Activated naive CD4-positive, alpha-beta T cell treated with anti-CD3 and anti-CD28 coated beads, Interleukin-2, amount 50 U/mL, for 72 hours (primary cell): ENCODE data around the gene TDRD7. TPM values are rescaled to one million over a fixed set of nuclear protein-coding genes. Genes with fewer than 3 reads are reported as not detected.

Source experiments
- ATAC-seq, 2 donors: fragments of 150-1000 bp; cut with Tn5 transposase; 2 replicates each; pipeline ENCODE4 v1.10.0; 2021; ENCODE audit warnings: mild to moderate bottlenecking in 2 of 2, moderate library complexity in 2 of 2
- DNase-seq, 2 donors: peaks; one replicate each; pipeline ENCODE4 v3.0.0; 2021 to 2022; ENCODE audit warnings: low spot score in 2 of 2
- H3K27ac Mint-ChIP-seq, 2 donors: one replicate each; pipeline ENCODE4 v1.8.0; 2022; ENCODE audit warnings: mild to moderate bottlenecking in 2 of 2, mixed read lengths in 2 of 2
- H3K36me3 Mint-ChIP-seq, 2 donors: one replicate each; pipeline ENCODE4 v1.8.0; 2022; ENCODE audit warnings: mixed read lengths in 2 of 2
- H3K9me3 Mint-ChIP-seq, 2 donors: one replicate each; pipeline ENCODE4 v1.8.0; 2022; ENCODE audit warnings: mixed read lengths in 2 of 2
- total RNA-seq, 2 donors: library from RNA; stranded (reverse); gene quantifications; one replicate each; pipeline ENCODE4 v1.2.3, GENCODE V29; 2022

Gene TDRD7, protein sequence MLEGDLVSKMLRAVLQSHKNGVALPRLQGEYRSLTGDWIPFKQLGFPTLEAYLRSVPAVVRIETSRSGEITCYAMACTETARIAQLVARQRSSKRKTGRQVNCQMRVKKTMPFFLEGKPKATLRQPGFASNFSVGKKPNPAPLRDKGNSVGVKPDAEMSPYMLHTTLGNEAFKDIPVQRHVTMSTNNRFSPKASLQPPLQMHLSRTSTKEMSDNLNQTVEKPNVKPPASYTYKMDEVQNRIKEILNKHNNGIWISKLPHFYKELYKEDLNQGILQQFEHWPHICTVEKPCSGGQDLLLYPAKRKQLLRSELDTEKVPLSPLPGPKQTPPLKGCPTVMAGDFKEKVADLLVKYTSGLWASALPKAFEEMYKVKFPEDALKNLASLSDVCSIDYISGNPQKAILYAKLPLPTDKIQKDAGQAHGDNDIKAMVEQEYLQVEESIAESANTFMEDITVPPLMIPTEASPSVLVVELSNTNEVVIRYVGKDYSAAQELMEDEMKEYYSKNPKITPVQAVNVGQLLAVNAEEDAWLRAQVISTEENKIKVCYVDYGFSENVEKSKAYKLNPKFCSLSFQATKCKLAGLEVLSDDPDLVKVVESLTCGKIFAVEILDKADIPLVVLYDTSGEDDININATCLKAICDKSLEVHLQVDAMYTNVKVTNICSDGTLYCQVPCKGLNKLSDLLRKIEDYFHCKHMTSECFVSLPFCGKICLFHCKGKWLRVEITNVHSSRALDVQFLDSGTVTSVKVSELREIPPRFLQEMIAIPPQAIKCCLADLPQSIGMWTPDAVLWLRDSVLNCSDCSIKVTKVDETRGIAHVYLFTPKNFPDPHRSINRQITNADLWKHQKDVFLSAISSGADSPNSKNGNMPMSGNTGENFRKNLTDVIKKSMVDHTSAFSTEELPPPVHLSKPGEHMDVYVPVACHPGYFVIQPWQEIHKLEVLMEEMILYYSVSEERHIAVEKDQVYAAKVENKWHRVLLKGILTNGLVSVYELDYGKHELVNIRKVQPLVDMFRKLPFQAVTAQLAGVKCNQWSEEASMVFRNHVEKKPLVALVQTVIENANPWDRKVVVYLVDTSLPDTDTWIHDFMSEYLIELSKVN
- total RNA-seq: 10 to 100 TPM in 1 of 2 donors, 1 to 10 TPM in 1; 5.0 to 12.2 TPM

- DNase-seq: peak; percentile 92 to 93
- Mint-ChIP-seq H3K9me3 (no peaks in the 10 kb centered on the region), H3K27ac (peak within 1 kb of the TSS; percentile 72 to 85), H3K36me3 (no peaks in the 10 kb centered on the region)
- ATAC-seq: peak; percentile 85 to 88
These were observed at the start of gene TDRD7 for GRCh38 chr9:97411789-97412625. TDRD7 (plus strand) TSS chr9:97412096; CDS start chr9:97428466, 16,370 bp downstream.

DNA sequence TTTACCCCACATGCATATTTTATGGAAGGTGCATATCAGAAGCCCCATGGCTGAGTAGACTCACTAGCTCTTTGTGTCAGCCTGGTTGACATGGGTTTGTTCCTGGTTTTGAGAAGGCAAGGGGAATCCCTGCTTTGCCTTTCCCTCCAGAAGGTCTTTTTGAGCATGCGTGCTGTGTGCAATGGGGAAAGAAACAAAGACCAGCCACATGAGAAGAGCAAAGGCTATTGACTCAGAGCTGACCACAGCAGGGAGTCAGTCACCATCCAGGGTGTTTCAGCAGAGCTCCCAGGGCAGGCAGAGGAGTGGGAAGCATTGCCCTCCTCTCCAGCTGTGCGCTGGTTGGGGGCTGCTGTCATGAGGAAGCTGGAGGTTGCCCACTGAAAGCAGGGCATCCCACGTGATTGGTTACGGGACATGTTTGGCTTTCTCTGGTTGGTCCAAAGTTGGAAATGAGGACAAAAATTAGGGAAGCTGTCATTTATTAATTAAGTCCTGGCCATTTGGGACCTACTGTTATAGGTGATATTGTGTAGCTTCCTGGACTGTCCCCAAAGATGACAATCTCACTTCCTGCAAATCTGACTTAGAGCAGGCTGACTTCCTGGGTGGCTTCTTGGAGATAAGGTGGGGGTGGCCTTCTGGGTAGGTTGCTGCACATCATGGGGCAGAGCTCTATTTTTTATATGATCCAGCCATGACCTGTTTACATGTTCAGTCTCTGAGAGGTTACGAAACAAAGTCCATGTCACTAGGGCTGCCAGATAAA, 48.9 kb upstream of the TDRD7 start:
- Mint-ChIP-seq H3K27ac (peak overlapping the region in 1 of 2 donors; percentile 60), H3K9me3 (no peaks in the 10 kb centered on the region), H3K36me3 (peaks cover 0 to 10% of the 10 kb centered on the region in 2 donors)
- ATAC-seq: peak in 1 of 2 donors; percentile 85
- no peak for DNase-seq

DNA sequence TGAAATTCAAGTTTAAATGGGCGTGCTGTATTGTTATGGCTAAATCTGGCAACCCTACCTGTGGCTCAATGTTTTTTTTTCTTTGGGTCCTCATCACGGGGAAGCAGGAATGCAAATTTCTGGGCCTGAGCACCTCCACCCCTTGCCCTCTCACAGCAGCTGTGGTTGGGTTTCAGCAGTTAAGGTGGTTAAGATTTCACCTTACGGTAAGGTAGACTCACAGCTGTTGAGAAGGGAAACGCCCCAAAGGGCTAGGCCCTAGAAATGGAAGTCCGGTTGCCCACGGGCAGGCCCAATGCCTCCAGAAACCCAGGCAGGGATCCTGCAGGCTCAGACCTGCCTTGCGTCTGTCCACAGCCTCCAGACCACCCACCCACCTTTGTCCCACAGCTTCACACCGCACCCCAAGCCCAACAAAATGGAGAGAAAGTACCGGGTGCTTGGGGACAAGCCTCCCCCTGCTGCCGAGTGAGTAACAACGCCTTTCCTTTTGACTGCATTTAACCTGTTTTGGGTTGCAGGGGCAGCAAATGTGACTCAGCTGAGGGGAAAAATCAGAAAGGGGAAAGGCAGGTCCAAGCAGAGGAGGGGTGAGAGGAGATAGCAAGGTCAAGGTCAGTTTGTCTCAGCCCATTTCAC, 48.1 kb upstream of the TDRD7 start:
- no peak for DNase-seq
- peak overlapping the region in 1 of 2 donors; percentile 70 for H3K27ac Mint-ChIP-seq
- peak in 1 of 2 donors; percentile 5 for ATAC-seq
- H3K9me3 Mint-ChIP-seq: peaks cover 3 to 4% of the 10 kb centered on the region in 2 donors
- H3K36me3 Mint-ChIP-seq: peaks cover 0 to 15% of the 10 kb centered on the region in 2 donors

- ATAC-seq (no peak), DNase-seq (no peak)
- Mint-ChIP-seq H3K9me3 (peaks cover 9 to 12% of the 10 kb centered on the region in 2 donors), H3K36me3 (peaks cover 4 to 18% of the 10 kb centered on the region in 2 donors), H3K27ac (peak overlapping the region in 1 of 2 donors; percentile 69)
These were observed 47.0 kb upstream of the TDRD7 start for GRCh38 chr9:97364769-97365490.

- Mint-ChIP-seq H3K36me3 (peaks cover 11 to 18% of the 10 kb centered on the region in 2 donors), H3K9me3 (peaks cover 9 to 13% of the 10 kb centered on the region in 2 donors), H3K27ac (peak overlapping the region in 1 of 2 donors; percentile 69)
- ATAC-seq (no peak), DNase-seq (no peak)
These were observed 46.3 kb upstream of the TDRD7 start for GRCh38 chr9:97365634-97366033.

GRCh38 chr9:97366476-97366875, 45.4 kb upstream of the TDRD7 start:
- no peak overlapping the region for H3K27ac Mint-ChIP-seq
- peaks cover 9 to 13% of the 10 kb centered on the region in 2 donors for H3K9me3 Mint-ChIP-seq
- H3K36me3 Mint-ChIP-seq: peaks cover 16 to 22% of the 10 kb centered on the region in 2 donors
- ATAC-seq (no peak), DNase-seq (no peak)

DNA sequence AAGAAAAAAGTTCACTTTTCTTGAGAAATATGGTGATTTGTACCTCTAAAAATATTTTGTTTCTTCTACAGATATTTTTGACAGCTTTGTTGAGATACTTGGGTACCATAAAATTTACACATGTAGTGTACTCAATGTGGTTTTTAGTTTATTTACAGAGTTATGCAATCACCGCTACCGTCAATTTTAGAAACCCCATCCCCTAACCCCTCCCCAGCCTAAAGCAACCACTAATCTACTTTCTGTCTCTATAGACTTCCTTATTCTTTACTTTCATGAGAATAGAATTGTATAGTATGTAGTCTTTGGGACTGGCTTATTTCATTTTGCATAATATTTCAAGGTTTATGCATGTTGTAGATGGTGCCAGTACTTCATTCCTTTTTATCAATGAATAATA, 45.0 kb upstream of the TDRD7 start:
- DNase-seq (no peak), ATAC-seq (no peak)
- Mint-ChIP-seq H3K27ac (no peak overlapping the region), H3K36me3 (peaks cover 16 to 23% of the 10 kb centered on the region in 2 donors), H3K9me3 (peaks cover 9 to 13% of the 10 kb centered on the region in 2 donors)

DNA sequence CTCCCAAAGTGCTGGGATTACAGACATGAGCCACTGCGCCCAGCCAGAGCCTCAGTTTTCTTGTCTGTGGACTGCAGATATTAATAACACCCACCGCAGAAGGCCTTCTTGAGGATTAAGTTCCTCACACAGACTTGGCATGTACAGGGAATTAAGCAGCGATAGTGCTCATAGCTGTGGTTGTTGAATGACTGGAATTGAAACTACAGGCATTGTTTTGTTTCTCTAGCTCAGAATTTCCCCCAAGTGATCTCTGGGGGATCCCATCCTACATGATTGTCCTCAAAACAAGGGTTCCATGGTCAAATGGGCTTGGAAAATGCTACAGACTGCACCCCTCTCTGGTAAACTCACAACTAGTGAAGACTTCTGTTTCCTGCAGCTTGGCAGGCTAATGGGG, 44.2 kb upstream of the TDRD7 start:
- ATAC-seq (peak in 1 of 2 donors; percentile 61), DNase-seq (no peak)
- no peak overlapping the region for H3K27ac Mint-ChIP-seq
- H3K36me3 Mint-ChIP-seq: peaks cover 16 to 23% of the 10 kb centered on the region in 2 donors
- peaks cover 9 to 13% of the 10 kb centered on the region in 2 donors for H3K9me3 Mint-ChIP-seq

DNA sequence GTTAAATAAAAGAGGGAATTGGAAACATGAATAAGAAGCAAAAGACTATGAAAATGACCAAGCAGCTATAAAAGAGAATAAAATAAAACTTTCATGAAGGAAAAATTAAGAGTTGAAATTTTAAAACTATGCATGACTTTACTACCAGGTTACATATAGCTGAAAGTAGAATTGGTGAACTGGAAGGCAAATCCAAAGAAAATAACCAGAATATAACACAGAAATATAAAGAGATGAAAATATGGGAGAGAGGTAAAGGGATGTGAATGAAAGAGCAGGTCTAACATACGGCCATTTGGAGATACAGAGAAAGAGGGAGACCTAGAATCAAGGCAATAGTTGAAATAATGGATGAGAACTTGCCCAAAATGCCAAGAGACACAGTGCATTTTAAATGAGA, 42.9 kb upstream of the TDRD7 start:
- H3K27ac Mint-ChIP-seq: no peak overlapping the region
- H3K9me3 Mint-ChIP-seq: peaks cover 9 to 13% of the 10 kb centered on the region in 2 donors

DNA sequence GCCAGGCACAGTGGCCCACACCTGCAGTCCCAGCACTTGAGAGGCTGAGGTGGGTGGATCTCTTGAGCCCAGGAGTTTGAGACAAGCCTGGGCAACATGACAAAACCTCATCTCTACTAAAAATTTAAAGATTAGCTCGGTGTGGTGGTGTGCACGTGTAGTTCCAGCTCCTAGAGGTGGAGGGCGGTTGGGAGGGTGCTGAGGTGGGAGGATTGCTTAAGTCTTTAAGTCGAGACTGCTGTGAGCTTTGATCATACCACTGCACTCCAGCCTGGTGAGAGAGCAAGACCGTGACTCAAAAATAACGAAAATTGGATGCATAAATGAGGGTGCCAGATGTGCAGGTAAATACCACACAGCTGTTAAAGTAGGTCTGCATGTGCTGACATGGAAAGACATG, 39.3 kb upstream of the TDRD7 start:
- DNase-seq: no peak
- H3K9me3 Mint-ChIP-seq: peaks cover 9 to 13% of the 10 kb centered on the region in 2 donors
- no peak for ATAC-seq
- peaks cover 16 to 18% of the 10 kb centered on the region in 2 donors for H3K36me3 Mint-ChIP-seq
- peak overlapping the region in 1 of 2 donors; percentile 37 for H3K27ac Mint-ChIP-seq

More for the DNA sequence above, 42.9 kb upstream of the TDRD7 start:
- peaks cover 16 to 23% of the 10 kb centered on the region in 2 donors for H3K36me3 Mint-ChIP-seq
- DNase-seq (no peak), ATAC-seq (no peak)

- peaks cover 16 to 17% of the 10 kb centered on the region in 2 donors for H3K36me3 Mint-ChIP-seq
- H3K9me3 Mint-ChIP-seq: peaks cover 9 to 13% of the 10 kb centered on the region in 2 donors
- no peak overlapping the region for H3K27ac Mint-ChIP-seq
- ATAC-seq (no peak), DNase-seq (no peak)
These were observed 38.6 kb upstream of the TDRD7 start for GRCh38 chr9:97373331-97373730.

- H3K27ac Mint-ChIP-seq: no peak overlapping the region
- peaks cover under 1 to 2% of the 10 kb centered on the region in 2 donors for H3K9me3 Mint-ChIP-seq
- no peak for ATAC-seq
- peaks cover 7 to 13% of the 10 kb centered on the region in 2 donors for H3K36me3 Mint-ChIP-seq
- DNase-seq: no peak
These were observed 37.1 kb upstream of the TDRD7 start for GRCh38 chr9:97374811-97375210.

- no peak for DNase-seq
- no peaks in the 10 kb centered on the region for H3K9me3 Mint-ChIP-seq
- ATAC-seq: no peak
- H3K27ac Mint-ChIP-seq: no peak overlapping the region
- H3K36me3 Mint-ChIP-seq: no peaks in the 10 kb centered on the region
These were observed 35.0 kb upstream of the TDRD7 start for GRCh38 chr9:97376902-97377301.

DNA sequence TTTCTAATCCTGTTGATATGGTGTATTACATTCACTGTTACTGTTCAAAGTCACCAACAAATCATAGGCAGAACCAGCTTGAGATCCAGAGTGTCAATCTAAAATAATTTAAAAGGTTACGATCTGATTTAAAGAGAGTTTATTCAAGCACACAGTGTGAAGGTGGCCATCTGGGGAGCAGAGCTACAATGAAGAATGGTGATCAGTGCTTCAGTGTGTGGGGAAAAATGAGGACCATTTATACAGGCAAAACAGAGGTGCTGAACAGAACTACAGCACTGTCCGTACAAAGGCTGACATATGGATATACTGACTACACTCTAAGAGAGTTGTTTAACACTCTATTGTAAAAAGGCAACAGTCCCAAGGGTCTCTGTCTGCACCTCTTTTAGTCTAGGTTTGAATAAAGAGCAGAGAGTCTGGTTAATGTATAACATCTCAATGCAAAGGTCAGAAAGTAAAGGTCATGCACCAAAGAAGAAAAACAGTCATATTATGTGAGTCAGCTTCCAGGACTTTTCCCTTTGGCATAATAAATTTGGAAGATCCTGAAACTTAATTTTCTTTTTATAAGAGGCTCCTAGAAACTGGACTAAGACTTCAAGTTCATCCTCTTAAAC, 29.7 kb upstream of the TDRD7 start:
- peak in 1 of 2 donors; percentile 35 for ATAC-seq
- H3K36me3 Mint-ChIP-seq: no peaks in the 10 kb centered on the region
- H3K9me3 Mint-ChIP-seq: no peaks in the 10 kb centered on the region
- DNase-seq: no peak
- no peak overlapping the region for H3K27ac Mint-ChIP-seq
